GM18505 (cell line): ENCODE measurements around the gene TRPV4.

Source experiments
- ATAC-seq: cut with Tn5 transposase; IDR thresholded peaks from one replicate; pipeline ENCODE4 v1.9.1; 2021; ENCODE audit not compliant: unreplicated experiment
- POLR2A ChIP-seq: IDR thresholded peaks from 4 replicates; pipeline ENCODE4 v1.6.1; 2011; ENCODE audit warnings: borderline replicate concordance; ENCODE audit not compliant: insufficient read depth, insufficient read length; ENCODE audit errors: extremely low read depth

TRPV4 gene

GRCh38 chr12:109815757-109816617, 17.2 kb downstream of the TRPV4 start:
- no peak for ATAC-seq

GRCh38 chr12:109815225-109815624, 18.0 kb downstream of the TRPV4 start:
- no peak for ATAC-seq
- TF ChIP-seq POLR2A, result no peak

More at GRCh38 chr12:109815757-109816617, 17.2 kb downstream of the TRPV4 start:
- TF ChIP-seq POLR2A, result no peak

GRCh38 chr12:109814600-109815150, 18.5 kb downstream of the TRPV4 start:
- no peak for TF ChIP-seq POLR2A
- ATAC-seq, result no peak

- TF ChIP-seq POLR2A, result no peak
- no peak for ATAC-seq
These were observed 19.3 kb downstream of the TRPV4 start for GRCh38 chr12:109813810-109814416.

GRCh38 chr12:109811624-109811995, 21.6 kb downstream of the TRPV4 start:
- no peak for TF ChIP-seq POLR2A
- ATAC-seq, result no peak

GRCh38 chr12:109810954-109811623, 22.1 kb downstream of the TRPV4 start:
- no peak for ATAC-seq
- no peak for TF ChIP-seq POLR2A

- no peak for TF ChIP-seq POLR2A
- no peak for ATAC-seq
These were observed 24.1 kb downstream of the TRPV4 start for GRCh38 chr12:109808876-109809646.

GRCh38 chr12:109807954-109808643, 25.1 kb downstream of the TRPV4 start:
- no peak for TF ChIP-seq POLR2A
- ATAC-seq, result no peak

GRCh38 chr12:109804820-109805761, 28.1 kb downstream of the TRPV4 start:
- no peak for TF ChIP-seq POLR2A
- no peak for ATAC-seq

GRCh38 chr12:109803678-109804077, 29.5 kb downstream of the TRPV4 start:
- no peak for ATAC-seq
- no peak for TF ChIP-seq POLR2A

GRCh38 chr12:109802828-109803227, 30.4 kb downstream of the TRPV4 start:
- no peak for ATAC-seq
- TF ChIP-seq POLR2A, result no peak
